T47D (cell line): ENCODE measurements around the gene KDM3A.

Source experiments
- DNase-seq, 2 experiments: peaks; one replicate each; pipeline versions ENCODE4 v3.0.0 to v3.0.0-alpha.2; 2011 to 2012; ENCODE audit warnings: low read depth in 1 of 2, low spot score in 1 of 2
- JUND ChIP-seq: IDR thresholded peaks from 2 replicates; pipeline ENCODE4 v1.6.1; 2012; ENCODE audit warnings: low read depth
- in situ Hi-C: cut with HindIII; loops from 2 replicates; pipeline ENCODE4 v1.10.0; 2016; ENCODE audit warnings: low sequenced_read_pairs, low pct_unique_long_range_greater_than_20kb

KDM3A gene

GRCh38 chr2:86412007-86412406 is 29.2 kb upstream of the KDM3A start:
- in situ Hi-C loops: no loop called here
- no peak for TF ChIP-seq JUND
- DNase-seq: no peak

GRCh38 chr2:86413296-86414094 is 27.7 kb upstream of the KDM3A start:
- in situ Hi-C loops: no loop called here
- TF ChIP-seq JUND: no peak
- DNase-seq: peak in 1 of 2 experiments; percentile 14

GRCh38 chr2:86414996-86415395 is 26.2 kb upstream of the KDM3A start:
- DNase-seq: no peak
- in situ Hi-C loops: no loop called here
- no peak for TF ChIP-seq JUND

GRCh38 chr2:86416146-86416545 is 25.0 kb upstream of the KDM3A start:
- no peak for DNase-seq
- no peak for TF ChIP-seq JUND
- in situ Hi-C loops: no loop called here

GRCh38 chr2:86417961-86418360 is 23.2 kb upstream of the KDM3A start:
- in situ Hi-C loops: no loop called here
- TF ChIP-seq JUND: no peak
- DNase-seq: no peak

- in situ Hi-C loops: no loop called here
- no peak for TF ChIP-seq JUND
Observed at GRCh38 chr2:86420913-86421312, 20.3 kb upstream of the KDM3A start.

GRCh38 chr2:86426271-86426670 is 14.9 kb upstream of the KDM3A start:
- DNase-seq: peak in 1 of 2 experiments; percentile 59
- no peak for TF ChIP-seq JUND
- in situ Hi-C loops: no loop called here

More at GRCh38 chr2:86420913-86421312, 20.3 kb upstream of the KDM3A start:
- no peak for DNase-seq

GRCh38 chr2:86429335-86429734 is 11.8 kb upstream of the KDM3A start:
- TF ChIP-seq JUND: no peak
- no peak for DNase-seq
- in situ Hi-C loops: no loop called here

GRCh38 chr2:86430368-86430767 is 10.8 kb upstream of the KDM3A start:
- TF ChIP-seq JUND: no peak
- no peak for DNase-seq
- in situ Hi-C loops: no loop called here

- in situ Hi-C loops: no loop called here
- no peak for TF ChIP-seq JUND
- no peak for DNase-seq
Observed at GRCh38 chr2:86433137-86433536, 8.0 kb upstream of the KDM3A start.

GRCh38 chr2:86434290-86434689 is 6.9 kb upstream of the KDM3A start:
- in situ Hi-C loops: no loop called here
- DNase-seq: no peak
- TF ChIP-seq JUND: no peak

- in situ Hi-C loops: no loop called here
- no peak for DNase-seq
- no peak for TF ChIP-seq JUND
Observed at GRCh38 chr2:86435531-86435930, 5.6 kb upstream of the KDM3A start.

GRCh38 chr2:86436328-86436727 is 4.8 kb upstream of the KDM3A start:
- TF ChIP-seq JUND: no peak
- in situ Hi-C loops: no loop called here
- DNase-seq: no peak
